HepG2 (cell line): ENCODE results near the gene DHX16. TPM values are rescaled to one million over a fixed set of nuclear protein-coding genes. Genes with fewer than 3 reads are reported as not detected.

Experiments used
- AGO1 ChIP-seq: fragments of 200-400 bp; formaldehyde crosslinking; IDR thresholded peaks from 2 replicates; pipeline ENCODE4 v1.6.1; 2017; ENCODE audit warnings: mild to moderate bottlenecking, low read depth, low read length, moderate library complexity; ENCODE audit not compliant: poor library complexity, severe bottlenecking
- HNRNPH1 ChIP-seq: fragments of 200-400 bp; formaldehyde crosslinking; optimal IDR thresholded peaks from 2 replicates; pipeline ENCODE3; 2017; ENCODE audit warnings: mild to moderate bottlenecking, low read depth, low read length
- MED8 ChIP-seq: sonication (generic); formaldehyde crosslinking; IDR thresholded peaks from 2 replicates; pipeline ENCODE4 v1.8.1; 2023; ENCODE audit warnings: mild to moderate bottlenecking, missing genetic modification reagents; ENCODE audit not compliant: insufficient replicate concordance
- SAP130 ChIP-seq: IDR thresholded peaks from 2 replicates; pipeline ENCODE4 v1.6.1; 2016; ENCODE audit warnings: low read depth
- SKIL ChIP-seq: sonication (generic); formaldehyde crosslinking; IDR thresholded peaks from 2 replicates; pipeline ENCODE4 v1.8.0; 2022; ENCODE audit warnings: missing genetic modification reagents, mild to moderate bottlenecking, moderate library complexity, borderline replicate concordance
- TGIF2 ChIP-seq: IDR thresholded peaks from 2 replicates; pipeline ENCODE4 v1.6.1; 2016; ENCODE audit warnings: control low read depth, missing compliant biosample characterization
- U2AF2 ChIP-seq: fragments of 200-400 bp; formaldehyde crosslinking; IDR thresholded peaks from 2 replicates; pipeline ENCODE4 v1.6.1; 2017; ENCODE audit warnings: low read depth, mild to moderate bottlenecking, low read length
- ZNF224 ChIP-seq: sonication (generic); formaldehyde crosslinking; IDR thresholded peaks from 2 replicates; pipeline ENCODE4 v1.5.0; 2020; ENCODE audit warnings: mild to moderate bottlenecking, missing genetic modification reagents
- ZNF788 ChIP-seq: sonication (generic); formaldehyde crosslinking; IDR thresholded peaks from 2 replicates; pipeline ENCODE4 v1.5.0; 2020; ENCODE audit warnings: mild to moderate bottlenecking, missing genetic modification reagents, borderline replicate concordance
- ZXDC ChIP-seq: sonication (generic); formaldehyde crosslinking; IDR thresholded peaks from 2 replicates; pipeline ENCODE4 v1.5.0; 2020; ENCODE audit warnings: mild to moderate bottlenecking, missing genetic modification reagents
- polyA plus RNA-seq, 8 experiments: library from polyadenylated mRNA; depleted of rRNA in 3 of 8; stranded (reverse) in 7 of 8; unstranded in 1 of 8; fragments of >200 nt; fragmentation: Illumina TruSeq in 4 of 8; extraction: Trizol in 4 of 8; gene quantifications; 2 replicates each; pipeline versions ENCODE4 v1.2.1 to v1.2.3, GENCODE V29; 2011 to 2016; ENCODE audit warnings: low read depth in 4 of 8, missing spikeins in 1 of 8, mixed read lengths in 1 of 8; ENCODE audit not compliant: insufficient read depth in 1 of 8
- total RNA-seq, 5 experiments: library from RNA; depleted of rRNA; stranded (reverse); fragments of >200 nt; fragmentation: Illumina TruSeq; extraction: Trizol; gene quantifications; 2 replicates each; pipeline ENCODE4 v1.2.3, GENCODE V29; 2016; ENCODE audit warnings: low read depth in 1 of 5

The DHX16 gene
- total and polyA plus RNA-seq, 2 of the 13 experiments (the other 11 are each of a cell fraction or from before 2014, with no cell fraction given) = 57.0 to 58.5 TPM

DNA sequence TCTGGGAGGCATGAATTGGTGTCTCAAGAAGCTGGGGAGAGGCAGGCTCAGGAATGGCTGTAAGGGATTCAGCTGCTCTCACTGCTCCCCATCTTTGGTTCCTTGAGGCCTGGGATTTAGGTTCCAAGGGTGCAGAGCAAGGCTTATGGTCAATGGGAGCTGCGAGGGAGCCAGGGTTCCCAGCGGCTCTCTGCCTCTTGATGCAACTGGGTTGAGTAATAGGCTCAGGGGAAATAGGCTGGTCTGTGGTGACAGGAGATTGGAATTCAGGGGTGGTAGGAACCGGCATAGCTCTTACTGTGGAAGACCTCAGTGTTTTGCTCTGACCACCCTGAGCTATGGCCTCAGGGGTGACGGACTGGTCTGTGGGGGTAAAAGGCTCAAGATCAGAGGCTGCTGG is 31.0 kb upstream of the DHX16 start (continued):
- TF ChIP-seq ZXDC (CRISPR knock-in tag) = no peak
- TF ChIP-seq SKIL = no peak
- no peak for TF ChIP-seq ZNF224 (CRISPR knock-in tag)
- no peak for TF ChIP-seq AGO1
- no peak for TF ChIP-seq TGIF2 (CRISPR knock-in tag)
- no peak for TF ChIP-seq ZNF788
- no peak for TF ChIP-seq SAP130
- TF ChIP-seq HNRNPH1 = no peak
- TF ChIP-seq MED8 (CRISPR knock-in tag) = no peak
- no peak for TF ChIP-seq U2AF2
